ENCODE results near the gene FOXC2.
A peak's percentile ranks its signal among the peaks of the same experiment; 100 is the strongest.

FOXC2 gene

GRCh38 chr16:86557587-86557986 is 9.0 kb upstream of the FOXC2 start:
- DNase-seq (ENCODE audit: low spot score), result no peak

- no peak for DNase-seq (ENCODE audit: low spot score)
Observed at GRCh38 chr16:86558355-86559193, 8.1 kb upstream of the FOXC2 start.

- DNase-seq (ENCODE audit: low spot score), result no peak
Observed at GRCh38 chr16:86559802-86560305, 6.8 kb upstream of the FOXC2 start.

GRCh38 chr16:86562356-86562755 is 4.3 kb upstream of the FOXC2 start:
- no peak for DNase-seq (ENCODE audit: low spot score)

GRCh38 chr16:86563469-86564345 is 2.9 kb upstream of the FOXC2 start:
- DNase-seq (ENCODE audit: low spot score), result peak; percentile 73

GRCh38 chr16:86565181-86565631 is 1.4 kb upstream of the FOXC2 start:
- no peak for DNase-seq (ENCODE audit: low spot score)

- DNase-seq (ENCODE audit: low spot score), result no peak
Observed at GRCh38 chr16:86565644-86566511, 751 bp upstream of the FOXC2 start.

GRCh38 chr16:86566966-86567700 is 504 bp downstream of the FOXC2 start:
- DNase-seq (ENCODE audit: low spot score), result peak; percentile 72

GRCh38 chr16:86567701-86568581 is 1.3 kb downstream of the FOXC2 start:
- DNase-seq (ENCODE audit: low spot score), result peak; percentile 60

GRCh38 chr16:86568677-86569623 is 2.3 kb downstream of the FOXC2 start:
- no peak for DNase-seq (ENCODE audit: low spot score)

GRCh38 chr16:86569701-86570447 is 3.2 kb downstream of the FOXC2 start:
- DNase-seq (ENCODE audit: low spot score), result no peak

GRCh38 chr16:86570558-86571529 is 4.2 kb downstream of the FOXC2 start:
- no peak for DNase-seq (ENCODE audit: low spot score)

GRCh38 chr16:86571530-86571915 is 4.9 kb downstream of the FOXC2 start:
- no peak for DNase-seq (ENCODE audit: low spot score)

GRCh38 chr16:86572041-86572521 is 5.5 kb downstream of the FOXC2 start:
- no peak for DNase-seq (ENCODE audit: low spot score)

- no peak for DNase-seq (ENCODE audit: low spot score)
Observed at GRCh38 chr16:86572606-86573005, 6.0 kb downstream of the FOXC2 start.

GRCh38 chr16:86573215-86573614 is 6.6 kb downstream of the FOXC2 start:
- DNase-seq (ENCODE audit: low spot score), result no peak
